HG03045 (cell line): ENCODE measurements around the gene PFDN6.
"Not testable (repeated sequence)": the region's sequence is repeated elsewhere in the genome, so short reads cannot be mapped to it uniquely, and the experiment has no call there.

Experiments used
- ATAC-seq: cut with Tn5 transposase; IDR thresholded peaks from one replicate; pipeline ENCODE4 v1.9.1; 2021; ENCODE audit warnings: mild to moderate bottlenecking, moderate library complexity; ENCODE audit not compliant: unreplicated experiment

Gene PFDN6

DNA sequence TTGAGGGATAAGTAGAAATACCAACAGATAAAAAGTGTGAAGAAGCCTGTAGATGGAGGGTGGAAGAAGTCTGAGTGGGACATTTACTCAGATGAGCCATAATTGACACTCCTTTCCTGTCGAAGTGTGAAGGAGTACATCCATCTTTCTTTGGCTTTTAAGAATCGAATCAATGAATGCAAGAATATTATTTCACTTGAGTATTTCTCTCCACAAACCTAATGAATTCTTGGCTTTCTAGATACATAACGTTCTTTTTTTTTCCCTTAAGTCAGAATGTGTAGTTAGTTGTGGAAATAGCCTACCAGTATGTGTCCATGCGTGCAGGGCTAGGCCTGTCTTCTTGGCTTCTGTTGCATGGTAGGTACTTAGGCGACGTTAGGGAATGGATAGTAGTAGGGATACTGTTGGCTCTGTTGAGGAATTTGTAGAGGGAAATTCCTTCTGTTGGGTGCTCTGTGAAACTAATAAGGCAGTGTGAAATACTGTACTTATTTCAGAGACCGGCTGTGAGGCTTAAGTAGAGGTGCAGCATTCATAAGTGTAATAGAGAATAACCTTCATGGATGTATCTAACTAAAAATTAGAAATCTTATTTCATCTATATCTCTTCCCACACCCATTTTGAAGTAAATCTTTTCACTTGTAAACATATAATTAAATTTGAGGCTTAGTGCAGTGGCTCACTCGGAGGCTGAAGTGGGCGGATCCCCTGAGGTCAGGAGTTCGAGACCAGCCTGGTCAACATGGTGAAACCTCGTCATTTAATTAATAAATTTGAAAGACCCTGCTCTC is 16.1 kb upstream of the PFDN6 start:
- no peak for ATAC-seq

DNA sequence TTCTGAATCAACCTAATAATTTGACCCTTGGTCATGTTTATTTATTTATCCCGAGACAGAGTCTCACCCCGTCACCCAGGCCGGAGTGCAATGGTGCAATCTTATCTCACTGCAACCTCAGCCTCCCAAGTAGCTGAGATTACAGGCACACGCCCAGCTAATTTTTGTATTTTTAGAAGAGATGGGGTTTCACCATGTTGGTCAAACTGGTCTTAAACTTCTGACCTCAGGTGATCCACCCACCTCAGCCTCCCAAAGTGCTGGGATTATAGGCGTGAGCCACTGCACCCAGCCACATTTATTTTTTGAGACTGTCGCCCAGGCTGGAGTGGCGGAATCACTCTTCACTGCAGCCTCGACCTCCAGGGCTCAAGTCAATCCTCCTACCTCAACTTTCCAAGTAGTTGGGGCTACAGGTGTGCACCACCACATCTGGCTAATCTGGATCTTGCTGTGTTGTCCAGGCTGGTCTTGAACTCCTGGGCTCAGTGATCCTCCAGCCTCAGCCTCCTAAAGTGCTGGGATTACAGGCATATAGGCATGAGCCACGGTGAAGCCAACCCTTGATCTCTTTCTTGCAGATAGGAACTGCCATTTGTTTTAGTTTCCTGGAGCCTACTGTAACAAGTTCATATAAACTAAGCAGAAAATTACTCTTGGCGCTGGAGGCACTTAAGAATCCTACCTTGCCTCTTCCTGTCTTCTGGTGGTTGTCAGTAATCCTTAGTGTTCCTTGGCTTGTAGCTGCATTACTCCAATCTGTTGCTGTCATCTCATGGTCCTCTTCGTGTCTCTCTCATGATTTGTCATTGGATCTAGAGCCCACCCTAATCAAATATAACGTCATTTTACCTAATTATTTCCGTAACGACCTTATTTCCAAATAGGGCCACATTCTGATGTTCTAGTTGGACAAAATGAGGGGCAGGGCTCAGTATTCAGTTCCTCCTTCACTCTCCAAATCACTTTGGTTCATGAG is 15.2 kb upstream of the PFDN6 start:
- no peak for ATAC-seq

DNA sequence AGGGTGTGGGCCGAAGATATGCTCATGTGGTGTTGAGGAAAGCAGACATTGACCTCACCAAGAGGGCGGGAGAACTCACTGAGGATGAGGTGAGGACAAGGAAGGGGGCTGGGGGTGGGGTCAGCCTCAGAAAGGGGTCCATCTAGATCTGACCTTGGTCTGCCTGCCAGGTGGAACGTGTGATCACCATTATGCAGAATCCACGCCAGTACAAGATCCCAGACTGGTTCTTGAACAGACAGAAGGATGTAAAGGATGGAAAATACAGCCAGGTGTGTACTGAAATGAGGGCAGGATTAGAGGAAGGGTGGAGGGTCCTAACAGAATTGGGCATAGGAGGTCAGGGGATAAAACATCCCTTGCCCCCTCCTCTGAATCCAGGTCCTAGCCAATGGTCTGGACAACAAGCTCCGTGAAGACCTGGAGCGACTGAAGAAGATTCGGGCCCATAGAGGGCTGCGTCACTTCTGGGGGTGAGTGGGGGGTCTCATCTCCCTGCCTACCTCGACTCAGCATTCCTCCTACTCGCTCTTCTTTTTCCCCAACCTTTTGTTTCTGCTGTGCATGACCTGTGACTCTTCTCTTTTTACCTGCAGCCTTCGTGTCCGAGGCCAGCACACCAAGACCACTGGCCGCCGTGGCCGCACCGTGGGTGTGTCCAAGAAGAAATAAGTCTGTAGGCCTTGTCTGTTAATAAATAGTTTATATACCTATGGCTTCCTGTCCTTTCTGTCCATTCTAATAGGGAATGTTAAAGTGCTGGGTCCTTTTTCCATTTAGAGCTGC is 13.4 kb upstream of the PFDN6 start:
- ATAC-seq: not testable (repeated sequence)

DNA sequence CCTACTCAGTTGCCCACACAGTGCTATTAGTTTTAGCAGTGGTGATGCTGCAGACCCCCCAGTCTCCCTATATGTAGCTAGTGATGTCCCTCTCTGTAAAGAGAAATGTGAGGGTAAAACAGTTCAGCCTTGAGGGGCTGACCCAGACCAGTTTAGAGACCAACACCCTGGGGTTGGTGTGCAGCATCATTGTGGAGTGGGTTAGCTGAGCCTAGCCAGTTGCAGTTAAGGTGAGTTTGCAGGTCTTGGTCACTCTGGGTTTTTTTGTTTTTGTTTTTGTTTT is 12.9 kb upstream of the PFDN6 start:
- no peak for ATAC-seq

DNA sequence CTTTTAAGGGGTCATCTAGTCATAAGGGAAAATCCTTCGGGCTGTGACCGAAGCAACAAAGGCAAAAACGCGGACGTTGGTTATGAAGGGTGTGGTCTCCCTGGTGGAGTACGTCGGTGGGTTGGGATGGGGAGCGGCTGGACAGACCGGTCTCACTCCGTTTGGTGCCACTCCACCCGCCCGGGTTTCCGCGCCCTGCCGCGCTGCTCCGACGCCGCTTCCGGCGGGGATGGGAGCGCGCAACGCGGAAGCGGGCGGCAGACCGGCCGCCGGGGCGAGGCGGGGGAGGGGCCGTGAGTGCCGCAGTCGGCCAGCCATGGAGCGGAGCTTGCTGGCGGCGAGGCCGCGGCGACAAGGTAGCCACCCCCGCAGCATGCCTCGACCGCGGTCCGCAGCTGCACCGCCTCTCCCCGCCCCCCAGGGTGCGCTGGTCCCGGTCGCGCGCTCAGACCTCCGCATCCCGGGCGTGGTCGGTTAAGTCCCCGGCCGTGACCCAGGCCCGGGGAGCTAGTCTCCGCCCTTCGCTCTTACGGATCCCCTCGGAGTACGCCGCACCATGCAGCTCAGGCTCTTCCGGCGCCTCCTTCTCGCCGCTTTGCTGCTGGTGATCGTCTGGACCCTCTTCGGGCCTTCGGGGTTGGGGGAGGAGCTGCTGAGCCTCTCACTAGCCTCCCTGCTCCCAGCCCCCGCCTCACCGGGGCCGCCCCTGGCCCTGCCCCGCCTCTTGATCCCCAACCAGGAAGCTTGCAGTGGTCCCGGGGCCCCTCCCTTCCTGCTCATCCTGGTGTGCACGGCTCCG is 12.3 kb upstream of the PFDN6 start, which contains the start of gene B3GALT4:
B3GALT4 (plus strand) TSS at position 260 of the 799 bp plus-strand sequence; CDS start at position 557, 297 bp downstream.
- peak; percentile 57 for ATAC-seq

DNA sequence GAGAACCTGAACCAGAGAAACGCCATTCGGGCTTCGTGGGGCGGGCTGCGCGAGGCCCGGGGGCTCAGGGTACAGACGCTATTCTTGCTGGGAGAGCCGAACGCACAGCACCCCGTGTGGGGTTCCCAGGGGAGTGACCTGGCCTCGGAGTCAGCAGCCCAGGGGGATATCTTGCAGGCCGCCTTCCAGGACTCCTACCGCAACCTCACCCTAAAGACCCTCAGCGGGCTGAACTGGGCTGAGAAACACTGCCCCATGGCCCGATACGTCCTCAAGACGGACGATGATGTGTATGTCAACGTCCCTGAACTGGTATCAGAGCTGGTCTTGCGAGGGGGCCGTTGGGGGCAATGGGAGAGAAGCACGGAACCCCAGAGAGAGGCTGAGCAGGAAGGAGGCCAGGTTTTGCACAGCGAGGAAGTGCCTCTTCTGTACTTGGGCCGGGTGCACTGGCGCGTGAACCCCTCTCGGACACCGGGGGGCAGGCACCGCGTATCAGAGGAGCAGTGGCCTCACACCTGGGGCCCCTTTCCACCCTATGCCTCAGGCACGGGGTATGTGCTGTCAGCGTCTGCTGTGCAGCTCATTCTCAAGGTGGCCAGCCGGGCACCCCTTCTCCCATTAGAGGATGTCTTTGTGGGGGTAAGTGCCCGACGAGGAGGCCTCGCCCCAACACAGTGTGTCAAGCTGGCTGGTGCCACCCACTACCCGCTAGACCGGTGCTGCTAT is 11.6 kb upstream of the PFDN6 start:
- ATAC-seq: peak; percentile 4

DNA sequence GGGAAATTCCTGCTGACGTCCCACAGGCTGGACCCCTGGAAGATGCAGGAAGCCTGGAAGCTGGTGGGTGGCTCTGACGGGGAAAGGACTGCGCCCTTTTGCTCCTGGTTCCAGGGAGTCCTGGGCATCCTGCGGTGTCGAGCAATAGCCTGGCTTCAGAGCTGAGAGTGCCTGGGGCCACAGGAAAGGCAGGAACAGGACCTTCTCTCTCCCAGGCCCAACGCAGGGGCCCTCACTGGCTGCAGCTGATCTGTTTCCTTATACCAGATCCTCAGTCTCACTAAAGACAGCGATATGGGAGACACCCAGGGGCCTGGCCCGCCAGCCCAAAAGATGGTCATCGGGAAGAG is 11.0 kb upstream of the PFDN6 start:
- ATAC-seq: no peak

DNA sequence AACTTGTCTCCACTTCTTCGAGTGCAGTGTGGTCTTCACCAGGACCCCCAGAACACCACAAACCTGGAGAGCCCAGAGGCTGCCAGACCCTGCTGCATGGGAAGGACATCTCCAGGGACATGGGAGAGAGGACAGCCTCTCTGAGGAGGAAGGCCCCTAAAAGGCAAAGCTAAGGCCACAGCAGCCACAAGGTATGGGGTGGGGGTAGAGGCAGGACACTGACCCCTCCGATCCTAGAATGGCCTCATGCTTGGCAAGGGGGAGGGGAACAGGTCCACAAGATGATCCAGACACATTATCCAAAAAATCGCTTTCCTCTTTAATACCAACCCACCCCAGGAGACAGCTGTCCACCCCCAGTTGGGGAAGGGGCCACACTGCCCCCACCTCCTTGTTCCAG is 10.6 kb upstream of the PFDN6 start:
- ATAC-seq: no peak

DNA sequence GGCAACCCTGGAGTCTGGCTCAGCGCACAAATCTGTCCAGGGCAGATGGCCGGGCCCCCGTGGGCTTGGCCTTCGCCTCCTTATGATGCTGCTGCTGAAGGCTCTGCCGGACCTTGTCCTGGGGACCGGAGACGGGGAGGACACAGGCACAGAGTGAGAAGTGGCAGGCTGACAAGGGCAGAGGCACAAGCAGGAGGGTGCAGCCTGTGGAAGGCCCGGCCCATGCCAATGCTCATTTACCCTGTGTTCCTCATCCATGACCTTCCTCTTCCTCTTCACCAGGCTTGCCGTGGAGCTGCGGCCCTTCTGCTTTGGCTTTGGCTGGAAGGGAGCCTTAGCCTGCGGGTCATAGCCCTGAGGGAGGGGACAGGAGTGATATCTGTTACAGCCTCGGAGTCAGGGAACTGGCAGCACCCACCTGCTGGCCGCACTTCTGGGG is 10.1 kb upstream of the PFDN6 start:
- ATAC-seq: no peak

DNA sequence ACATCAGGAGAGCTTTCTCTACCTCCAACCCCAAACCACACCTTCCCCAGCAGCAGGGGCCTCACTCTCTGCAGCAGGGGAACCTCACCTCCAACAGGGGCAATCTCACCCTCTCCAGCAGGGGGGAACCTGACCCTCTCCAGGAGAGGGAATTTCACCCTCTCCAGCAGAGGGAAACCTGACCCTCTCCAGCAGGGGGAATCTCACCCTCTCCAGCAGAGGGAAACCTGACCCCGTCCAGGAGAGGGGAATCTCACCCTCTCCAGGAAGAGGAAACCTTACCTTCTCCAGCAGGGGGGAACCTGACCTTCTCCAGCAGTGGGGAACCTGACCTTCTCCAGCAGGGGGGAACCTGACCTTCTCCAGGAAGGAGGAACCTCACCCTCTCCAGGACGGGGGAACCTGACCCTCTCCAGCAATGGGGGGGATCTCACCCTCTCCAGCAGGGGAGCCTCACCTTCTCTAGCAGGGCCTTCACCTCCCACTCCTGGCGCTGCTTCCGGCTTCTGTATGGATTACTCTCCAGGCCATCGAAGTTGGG is 9.4 kb upstream of the PFDN6 start:
- ATAC-seq: no peak

DNA sequence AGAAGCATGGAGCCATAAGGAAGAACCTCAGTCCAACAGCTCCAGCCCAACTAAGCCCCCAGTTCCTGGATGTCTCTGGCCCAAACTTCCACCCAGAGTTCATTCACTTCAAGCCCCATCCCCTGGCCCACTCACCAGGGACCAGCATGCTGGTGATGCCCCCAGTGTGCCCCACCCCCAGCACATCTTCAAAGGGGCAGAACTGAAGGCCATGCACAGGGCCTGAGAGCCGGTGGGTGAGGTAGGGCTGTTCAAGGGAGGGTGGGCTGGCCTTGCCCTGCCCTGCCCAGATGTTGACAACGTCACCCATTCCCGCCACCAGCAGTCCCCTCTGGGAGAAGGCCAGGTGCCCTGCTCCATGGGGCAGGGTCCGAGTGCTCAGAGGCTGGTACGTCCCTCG is 8.9 kb upstream of the PFDN6 start:
- ATAC-seq: no peak

DNA sequence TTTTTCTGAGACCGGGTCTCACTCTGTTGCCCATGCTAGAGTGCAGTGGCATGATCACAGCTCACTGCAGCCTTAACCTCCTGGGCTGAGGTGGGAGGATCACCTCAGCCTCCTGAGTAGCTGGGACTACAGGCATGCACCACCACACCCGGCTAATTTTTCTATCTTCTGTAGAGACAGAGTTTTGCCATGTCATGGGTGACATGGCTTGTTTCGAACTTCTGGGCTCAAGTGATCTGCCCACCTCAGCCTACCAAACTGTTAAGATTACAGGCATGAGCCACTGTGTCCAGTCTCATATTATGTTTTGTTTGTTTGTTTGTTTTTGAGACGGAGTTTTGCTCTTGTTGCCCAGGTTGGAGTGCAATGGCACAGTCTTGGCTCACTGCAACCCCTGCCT is 4.2 kb upstream of the PFDN6 start:
- ATAC-seq: not testable (repeated sequence)

DNA sequence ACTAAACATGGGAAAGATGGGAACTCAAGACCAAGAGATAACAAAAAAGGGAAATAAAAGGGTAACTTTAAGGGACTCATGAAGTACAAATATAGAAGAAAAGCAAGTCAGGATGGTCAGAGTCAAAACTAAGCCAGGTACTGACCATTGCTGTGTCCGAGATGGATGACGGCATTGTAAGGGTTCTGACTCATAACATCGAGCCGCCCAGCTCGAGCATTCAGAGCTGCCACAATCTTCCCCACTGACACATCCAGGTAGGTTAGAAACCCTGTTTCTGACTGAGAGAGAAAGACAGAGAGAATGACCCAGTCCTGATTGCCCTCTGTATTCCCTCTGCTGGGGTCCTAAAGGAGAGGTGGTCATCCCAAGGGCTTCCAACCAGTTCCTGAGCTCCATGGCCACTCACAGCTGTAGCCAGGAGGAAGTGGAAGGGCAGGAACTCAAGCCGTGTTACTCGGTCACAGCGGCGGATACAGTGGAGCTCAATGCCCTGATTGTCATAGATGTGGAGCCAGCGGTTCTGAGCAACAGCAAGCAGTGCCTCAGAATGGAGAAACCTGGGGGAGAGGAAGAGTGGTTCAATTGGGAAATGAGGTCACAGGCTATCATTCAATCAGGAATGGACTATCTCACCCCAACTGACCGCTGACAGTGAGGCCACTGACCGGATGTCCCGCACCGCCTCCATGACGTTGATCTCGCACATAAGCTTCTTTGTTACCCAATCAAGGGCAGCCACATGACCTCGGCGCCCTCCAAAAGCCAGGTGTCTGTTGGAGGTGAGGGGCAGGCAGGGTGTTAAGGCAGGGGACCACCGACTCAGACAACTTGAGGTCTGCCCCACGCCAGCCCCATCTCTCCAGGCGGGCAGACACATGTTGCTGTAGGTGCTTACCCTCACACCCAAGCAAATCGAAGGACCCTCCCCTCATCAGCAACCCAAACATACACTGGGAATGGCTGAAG is 2.2 kb upstream of the PFDN6 start:
- no peak for ATAC-seq

DNA sequence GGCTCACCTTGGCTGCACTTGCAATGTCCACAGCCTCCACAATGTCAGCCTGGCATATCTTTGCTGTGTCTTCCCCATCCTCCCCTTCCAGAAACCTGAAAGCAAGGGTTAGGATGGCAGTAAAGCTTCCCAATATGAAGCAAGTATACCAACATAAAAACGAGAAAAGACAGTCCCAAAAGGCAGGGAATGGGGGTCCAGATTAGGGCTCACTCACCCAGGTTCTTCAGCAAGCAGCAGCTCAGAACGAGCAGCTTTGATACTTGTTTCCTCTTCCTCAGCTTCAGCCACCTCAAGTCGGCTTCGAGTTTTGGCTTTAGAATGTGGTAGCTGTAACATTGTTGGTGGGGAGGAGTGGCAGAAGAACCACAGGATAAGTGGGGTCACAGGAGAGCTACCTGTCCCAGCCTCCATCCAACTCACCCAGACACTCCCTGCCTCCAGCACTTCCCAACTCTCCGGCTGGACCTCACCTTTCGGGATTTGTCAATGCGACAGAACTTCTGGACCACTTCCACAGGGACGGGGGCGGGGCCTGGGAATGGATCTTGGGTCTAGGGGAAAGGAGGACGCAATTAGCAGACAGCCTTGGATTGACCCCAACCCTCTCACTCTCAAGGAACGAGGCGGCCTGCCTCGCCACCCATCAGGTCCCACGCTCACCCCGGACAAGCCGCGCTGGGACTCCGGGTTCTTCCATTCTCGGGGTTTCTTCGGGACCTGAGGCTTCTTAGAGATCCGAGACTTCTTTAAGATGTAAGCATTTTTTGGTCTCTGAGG is 1.1 kb upstream of the PFDN6 start:
- no peak for ATAC-seq

DNA sequence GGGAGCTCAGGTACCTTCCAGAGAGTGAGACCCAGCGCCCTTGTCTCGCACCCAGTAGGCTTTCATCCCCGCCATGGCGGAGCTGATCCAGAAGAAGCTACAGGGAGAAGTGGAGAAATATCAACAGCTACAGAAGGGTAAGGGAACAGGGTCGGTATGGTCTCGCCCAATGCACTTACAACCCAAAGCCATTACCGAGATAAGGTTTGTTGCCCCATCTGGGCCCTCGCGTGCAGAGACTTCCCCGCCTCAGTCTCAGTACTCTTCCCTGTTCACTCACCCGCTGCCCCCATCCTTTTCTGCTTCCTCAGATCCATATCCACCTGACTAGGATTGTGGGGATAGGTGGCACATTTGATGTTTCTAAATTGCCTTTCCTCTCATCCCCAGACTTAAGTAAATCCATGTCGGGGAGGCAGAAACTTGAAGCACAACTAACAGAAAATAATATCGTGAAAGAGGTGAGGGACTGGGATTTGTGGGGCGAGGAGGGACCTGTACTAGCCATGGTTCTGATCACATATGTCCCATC is 449 bp downstream of the PFDN6 start:
- peak; percentile 10 for ATAC-seq

DNA sequence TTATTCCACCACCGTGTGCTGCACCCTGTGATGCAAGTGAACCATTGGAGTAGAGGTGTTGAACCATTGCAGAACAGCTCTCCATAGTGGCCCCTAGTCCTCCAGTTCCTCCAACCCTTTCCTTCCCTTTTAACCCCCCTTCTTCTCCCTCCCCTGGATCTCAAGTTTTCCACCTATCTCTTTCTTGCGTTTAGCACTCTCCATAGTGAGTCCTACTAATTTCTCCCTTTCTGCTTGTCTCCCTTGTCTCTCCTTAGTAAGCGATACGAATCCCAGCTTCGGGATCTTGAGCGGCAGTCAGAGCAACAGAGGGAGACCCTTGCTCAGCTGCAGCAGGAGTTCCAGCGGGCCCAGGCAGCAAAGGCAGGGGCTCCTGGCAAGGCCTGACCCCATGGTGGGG is 1.1 kb downstream of the PFDN6 start:
- ATAC-seq: no peak

DNA sequence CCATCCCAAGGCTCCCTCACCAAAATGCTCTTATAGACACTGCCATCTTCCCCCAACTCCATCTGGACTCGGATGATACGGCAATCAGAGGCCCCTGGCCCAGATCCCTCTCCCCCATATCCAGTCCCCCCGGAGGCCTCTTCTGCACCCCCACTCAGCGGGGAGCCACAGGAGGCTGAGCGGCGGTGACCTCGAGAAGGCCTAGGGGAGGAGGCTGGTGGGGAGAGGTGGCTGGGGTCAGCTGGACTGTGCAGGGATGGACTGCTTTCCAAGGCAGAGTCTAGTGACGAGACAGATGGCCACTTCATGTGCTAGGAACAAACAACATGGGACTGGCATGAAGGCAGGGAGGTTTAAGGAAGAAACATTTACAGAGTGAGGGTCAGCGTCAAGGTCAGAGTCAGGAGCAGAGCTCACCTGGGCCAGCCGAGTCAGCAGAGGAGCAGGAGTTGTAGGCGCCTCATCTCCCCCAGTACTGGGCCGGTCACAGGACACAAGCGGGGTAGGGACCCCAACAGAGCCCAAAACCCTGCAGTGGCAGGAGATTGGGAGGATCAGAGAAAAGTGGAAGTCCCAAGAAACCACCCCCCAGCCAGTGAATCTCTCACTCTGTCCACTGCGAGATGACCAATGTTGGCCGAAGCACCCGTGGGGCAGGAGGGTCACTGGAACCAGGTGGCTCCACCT is 3.7 kb downstream of the PFDN6 start:
- ATAC-seq: no peak
